ENCODE data around the gene ASB13.

GRCh38 chr10:5658871-5659618 lies 7.3 kb downstream of the ASB13 start:
- TF ChIP-seq CTCF (IDR thresholded peaks at IDR 0.05; ENCODE audit: poor library complexity) (no peak), EZH2 (IDR thresholded peaks at IDR 0.05; ENCODE audit: borderline replicate concordance) (no peak)
